H1 (cell line): Measurements from ENCODE around the gene FECH. TPM values are rescaled to one million over a fixed set of nuclear protein-coding genes. Genes with fewer than 3 reads are reported as not detected.

Source experiments
- SIX5 ChIP-seq: IDR thresholded peaks from 2 replicates; pipeline ENCODE4 v1.6.1; 2011; ENCODE audit warnings: mild to moderate bottlenecking, low read depth, low read length
- polyA plus RNA-seq, 7 experiments: library from polyadenylated mRNA; depleted of rRNA in 3 of 7; stranded (reverse) in 5 of 7; unstranded in 2 of 7; fragments of >200 nt in 5 of 7; fragments of 200-250 nt in 2 of 7; gene quantifications; 1 replicate in 5 of 7; 2 replicates in 1 of 7; 4 replicates in 1 of 7; pipeline versions ENCODE4 v1.2.1 to v1.2.3, GENCODE V29; 2011 to 2013; ENCODE audit warnings: missing spikeins in 2 of 7, mixed read lengths in 2 of 7
- total RNA-seq: library from RNA; stranded (reverse); fragmentation: NEBNext Ultra II Directional; extraction: Animal tissue kit (Norgen Biotek cat#: 25700); gene quantifications from 2 replicates; pipeline ENCODE4 v1.2.1, GENCODE V29; 2021
- TF ChIP-seq, protein P1 (sequence below): fragments of 300-600 bp; sonication (generic); IDR thresholded peaks from 2 replicates; pipeline ENCODE4 v1.7.1; 2012; ENCODE audit warnings: low read length, moderate library complexity, mild to moderate bottlenecking, inconsistent platforms; ENCODE audit not compliant: insufficient replicate concordance

Gene FECH
- total and polyA plus RNA-seq, 2 of the 8 experiments (the other 6 are each of a cell fraction or from before 2014, with no cell fraction given): 13.1 to 26.6 TPM

DNA sequence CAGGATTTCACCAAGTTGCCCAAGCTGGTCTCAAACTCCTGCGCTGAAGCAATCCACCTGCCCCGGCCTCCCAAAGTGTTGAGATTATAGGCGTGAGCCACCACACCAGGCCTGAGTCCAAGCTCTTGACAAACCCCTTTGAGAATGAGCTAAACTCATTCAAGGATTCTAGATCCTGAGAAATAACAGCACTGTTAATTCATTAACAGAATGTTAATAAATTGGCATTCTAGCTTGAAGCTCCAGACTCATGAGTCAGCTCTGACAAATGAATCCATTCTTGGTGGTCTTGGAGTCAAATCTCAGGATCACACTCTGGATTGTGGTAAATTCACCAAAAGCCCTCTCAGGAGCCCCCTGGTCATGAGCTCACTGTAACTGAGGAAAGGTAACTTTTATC lies 33.4 kb upstream of the FECH start (continued):
- TF ChIP-seq, protein P1, sequence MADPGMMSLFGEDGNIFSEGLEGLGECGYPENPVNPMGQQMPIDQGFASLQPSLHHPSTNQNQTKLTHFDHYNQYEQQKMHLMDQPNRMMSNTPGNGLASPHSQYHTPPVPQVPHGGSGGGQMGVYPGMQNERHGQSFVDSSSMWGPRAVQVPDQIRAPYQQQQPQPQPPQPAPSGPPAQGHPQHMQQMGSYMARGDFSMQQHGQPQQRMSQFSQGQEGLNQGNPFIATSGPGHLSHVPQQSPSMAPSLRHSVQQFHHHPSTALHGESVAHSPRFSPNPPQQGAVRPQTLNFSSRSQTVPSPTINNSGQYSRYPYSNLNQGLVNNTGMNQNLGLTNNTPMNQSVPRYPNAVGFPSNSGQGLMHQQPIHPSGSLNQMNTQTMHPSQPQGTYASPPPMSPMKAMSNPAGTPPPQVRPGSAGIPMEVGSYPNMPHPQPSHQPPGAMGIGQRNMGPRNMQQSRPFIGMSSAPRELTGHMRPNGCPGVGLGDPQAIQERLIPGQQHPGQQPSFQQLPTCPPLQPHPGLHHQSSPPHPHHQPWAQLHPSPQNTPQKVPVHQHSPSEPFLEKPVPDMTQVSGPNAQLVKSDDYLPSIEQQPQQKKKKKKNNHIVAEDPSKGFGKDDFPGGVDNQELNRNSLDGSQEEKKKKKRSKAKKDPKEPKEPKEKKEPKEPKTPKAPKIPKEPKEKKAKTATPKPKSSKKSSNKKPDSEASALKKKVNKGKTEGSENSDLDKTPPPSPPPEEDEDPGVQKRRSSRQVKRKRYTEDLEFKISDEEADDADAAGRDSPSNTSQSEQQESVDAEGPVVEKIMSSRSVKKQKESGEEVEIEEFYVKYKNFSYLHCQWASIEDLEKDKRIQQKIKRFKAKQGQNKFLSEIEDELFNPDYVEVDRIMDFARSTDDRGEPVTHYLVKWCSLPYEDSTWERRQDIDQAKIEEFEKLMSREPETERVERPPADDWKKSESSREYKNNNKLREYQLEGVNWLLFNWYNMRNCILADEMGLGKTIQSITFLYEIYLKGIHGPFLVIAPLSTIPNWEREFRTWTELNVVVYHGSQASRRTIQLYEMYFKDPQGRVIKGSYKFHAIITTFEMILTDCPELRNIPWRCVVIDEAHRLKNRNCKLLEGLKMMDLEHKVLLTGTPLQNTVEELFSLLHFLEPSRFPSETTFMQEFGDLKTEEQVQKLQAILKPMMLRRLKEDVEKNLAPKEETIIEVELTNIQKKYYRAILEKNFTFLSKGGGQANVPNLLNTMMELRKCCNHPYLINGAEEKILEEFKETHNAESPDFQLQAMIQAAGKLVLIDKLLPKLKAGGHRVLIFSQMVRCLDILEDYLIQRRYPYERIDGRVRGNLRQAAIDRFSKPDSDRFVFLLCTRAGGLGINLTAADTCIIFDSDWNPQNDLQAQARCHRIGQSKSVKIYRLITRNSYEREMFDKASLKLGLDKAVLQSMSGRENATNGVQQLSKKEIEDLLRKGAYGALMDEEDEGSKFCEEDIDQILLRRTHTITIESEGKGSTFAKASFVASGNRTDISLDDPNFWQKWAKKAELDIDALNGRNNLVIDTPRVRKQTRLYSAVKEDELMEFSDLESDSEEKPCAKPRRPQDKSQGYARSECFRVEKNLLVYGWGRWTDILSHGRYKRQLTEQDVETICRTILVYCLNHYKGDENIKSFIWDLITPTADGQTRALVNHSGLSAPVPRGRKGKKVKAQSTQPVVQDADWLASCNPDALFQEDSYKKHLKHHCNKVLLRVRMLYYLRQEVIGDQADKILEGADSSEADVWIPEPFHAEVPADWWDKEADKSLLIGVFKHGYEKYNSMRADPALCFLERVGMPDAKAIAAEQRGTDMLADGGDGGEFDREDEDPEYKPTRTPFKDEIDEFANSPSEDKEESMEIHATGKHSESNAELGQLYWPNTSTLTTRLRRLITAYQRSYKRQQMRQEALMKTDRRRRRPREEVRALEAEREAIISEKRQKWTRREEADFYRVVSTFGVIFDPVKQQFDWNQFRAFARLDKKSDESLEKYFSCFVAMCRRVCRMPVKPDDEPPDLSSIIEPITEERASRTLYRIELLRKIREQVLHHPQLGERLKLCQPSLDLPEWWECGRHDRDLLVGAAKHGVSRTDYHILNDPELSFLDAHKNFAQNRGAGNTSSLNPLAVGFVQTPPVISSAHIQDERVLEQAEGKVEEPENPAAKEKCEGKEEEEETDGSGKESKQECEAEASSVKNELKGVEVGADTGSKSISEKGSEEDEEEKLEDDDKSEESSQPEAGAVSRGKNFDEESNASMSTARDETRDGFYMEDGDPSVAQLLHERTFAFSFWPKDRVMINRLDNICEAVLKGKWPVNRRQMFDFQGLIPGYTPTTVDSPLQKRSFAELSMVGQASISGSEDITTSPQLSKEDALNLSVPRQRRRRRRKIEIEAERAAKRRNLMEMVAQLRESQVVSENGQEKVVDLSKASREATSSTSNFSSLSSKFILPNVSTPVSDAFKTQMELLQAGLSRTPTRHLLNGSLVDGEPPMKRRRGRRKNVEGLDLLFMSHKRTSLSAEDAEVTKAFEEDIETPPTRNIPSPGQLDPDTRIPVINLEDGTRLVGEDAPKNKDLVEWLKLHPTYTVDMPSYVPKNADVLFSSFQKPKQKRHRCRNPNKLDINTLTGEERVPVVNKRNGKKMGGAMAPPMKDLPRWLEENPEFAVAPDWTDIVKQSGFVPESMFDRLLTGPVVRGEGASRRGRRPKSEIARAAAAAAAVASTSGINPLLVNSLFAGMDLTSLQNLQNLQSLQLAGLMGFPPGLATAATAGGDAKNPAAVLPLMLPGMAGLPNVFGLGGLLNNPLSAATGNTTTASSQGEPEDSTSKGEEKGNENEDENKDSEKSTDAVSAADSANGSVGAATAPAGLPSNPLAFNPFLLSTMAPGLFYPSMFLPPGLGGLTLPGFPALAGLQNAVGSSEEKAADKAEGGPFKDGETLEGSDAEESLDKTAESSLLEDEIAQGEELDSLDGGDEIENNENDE: no peak
- no peak for TF ChIP-seq SIX5
- TF ChIP-seq, all 59 proteins: peak for 0
